Keratinocyte (primary cell): ENCODE results near the gene PTPRT. TPM values are rescaled to one million over a fixed set of nuclear protein-coding genes. Genes with fewer than 3 reads are reported as not detected.

Experiments used
- DNase-seq: peaks from one replicate; pipeline ENCODE4 v3.0.0-alpha.2; 2011; ENCODE audit warnings: low read depth, missing footprints, low spot score
- FAIRE-seq: peaks from 2 replicates; lab custom pipeline; 2011; peaks lifted over from hg19 to GRCh38; lab: Jason Lieb, UNC
- H2AFZ ChIP-seq: 2 replicates; pipeline ENCODE4 v1.6.0; 2012; ENCODE audit warnings: low read length, control low read depth, inconsistent platforms; ENCODE audit not compliant: control insufficient read depth
- H3K27ac ChIP-seq: 2 replicates; pipeline ENCODE4 v1.5.1; 2011; ENCODE audit warnings: low read length; ENCODE audit not compliant: control insufficient read depth, insufficient read depth
- H3K27me3 ChIP-seq: 3 replicates; pipeline ENCODE4 v1.6.0; 2011; ENCODE audit warnings: low read length; ENCODE audit not compliant: control insufficient read depth, insufficient read depth; ENCODE audit errors: extremely low read depth
- H3K36me3 ChIP-seq, 2 experiments: 2 replicates in 1 of 2; 3 replicates in 1 of 2; pipeline ENCODE4 v1.5.1; 2011; ENCODE audit warnings: low read length in 2 of 2, mild to moderate bottlenecking in 1 of 2; ENCODE audit not compliant: control insufficient read depth in 2 of 2, insufficient read depth in 2 of 2; ENCODE audit errors: extremely low read depth in 1 of 2
- H3K4me1 ChIP-seq: 3 replicates; pipeline ENCODE4 v1.5.1; 2011; ENCODE audit warnings: low read length; ENCODE audit not compliant: control insufficient read depth, insufficient read depth; ENCODE audit errors: extremely low read depth
- H3K4me2 ChIP-seq: 3 replicates; pipeline ENCODE4 v1.6.0; 2011; ENCODE audit warnings: low read depth, low read length; ENCODE audit not compliant: control insufficient read depth, insufficient read depth; ENCODE audit errors: extremely low read depth
- H3K4me3 ChIP-seq, 3 experiments: fragments of 200-600 bp in 1 of 3; sonication (generic) in 1 of 3; 2 replicates in 2 of 3; 3 replicates in 1 of 3; pipeline ENCODE4 v1.5.1; 2011 to 2016; ENCODE audit warnings: low read length in 3 of 3, mild to moderate bottlenecking in 3 of 3, control low read depth in 2 of 3, inconsistent platforms in 1 of 3, low read depth in 1 of 3, mixed read lengths in 1 of 3, mixed run types in 1 of 3, moderate library complexity in 1 of 3; ENCODE audit not compliant: control insufficient read depth in 2 of 3, insufficient read depth in 2 of 3; ENCODE audit errors: extremely low read depth in 1 of 3
- H3K79me2 ChIP-seq: 2 replicates; pipeline ENCODE4 v1.6.0; 2012; ENCODE audit warnings: low read length; ENCODE audit not compliant: control insufficient read depth, insufficient read depth
- H3K9ac ChIP-seq: 3 replicates; pipeline ENCODE4 v1.6.0; 2011; ENCODE audit warnings: low read length; ENCODE audit not compliant: control insufficient read depth, insufficient read depth; ENCODE audit errors: extremely low read depth
- H3K9me1 ChIP-seq: 3 replicates; pipeline ENCODE4 v1.6.0; 2011; ENCODE audit warnings: low read length; ENCODE audit not compliant: control insufficient read depth, insufficient read depth; ENCODE audit errors: extremely low read depth
- H3K9me3 ChIP-seq: 2 replicates; pipeline ENCODE4 v1.5.1; 2012; ENCODE audit warnings: low read depth, low read length; ENCODE audit not compliant: control insufficient read depth
- H4K20me1 ChIP-seq: 3 replicates; pipeline ENCODE4 v1.6.0; 2011; ENCODE audit warnings: low read length; ENCODE audit not compliant: control insufficient read depth, insufficient read depth; ENCODE audit errors: extremely low read depth
- CTCF ChIP-seq, 3 experiments: IDR thresholded peaks in 1 of 3; conservative IDR thresholded peaks in 1 of 3; optimal IDR thresholded peaks in 1 of 3; 2 replicates in 2 of 3; 3 replicates in 1 of 3; pipeline versions ENCODE3 to v1.5.1; 2011; ENCODE audit warnings: low read length in 3 of 3, mild to moderate bottlenecking in 3 of 3, moderate library complexity in 2 of 3, control low read depth in 1 of 3, inconsistent platforms in 1 of 3; ENCODE audit not compliant: insufficient read depth in 2 of 3; ENCODE audit errors: extremely low read depth in 1 of 3
- EZH2 ChIP-seq: IDR thresholded peaks from one replicate; pipeline ENCODE4 v1.6.1; 2012; ENCODE audit warnings: inconsistent platforms, mild to moderate bottlenecking, low read length, moderate library complexity
- dilution Hi-C: fragments of 300-500 bp; cut with MboI; formaldehyde crosslinking; loops from one replicate; pipeline ENCODE4 v1.7.0; 2020; ENCODE audit warnings: low sequenced_read_pairs; ENCODE audit not compliant: extremely low pct_ligation_motif_present
- polyA plus RNA-seq, 5 experiments: library from polyadenylated mRNA; depleted of rRNA in 3 of 5; stranded (reverse) in 3 of 5; stranded (forward) in 1 of 5; unstranded in 1 of 5; fragments of >200 nt; gene quantifications; 1 replicate in 1 of 5; 2 replicates in 3 of 5; 3 replicates in 1 of 5; pipeline versions ENCODE4 v1.2.1 to v1.2.3, GENCODE V29; 2011 to 2012; ENCODE audit warnings: missing spikeins in 2 of 5, low read depth in 1 of 5, low replicate concordance in 1 of 5

Gene PTPRT
- polyA plus RNA-seq, 1 donor (not counting 4 experiments of a cell fraction or from before 2014, with no cell fraction given) = not detected

- Histone ChIP-seq H3K9ac (no peak overlapping the region), H3K4me2 (no peak overlapping the region), H2AFZ (no peak overlapping the region), H3K27me3 (no peaks in the 10 kb centered on the region), H3K79me2 (no peaks in the 10 kb centered on the region), H3K27ac (no peak overlapping the region), H4K20me1 (no peaks in the 10 kb centered on the region), H3K9me3 (no peaks in the 10 kb centered on the region), H3K4me3 (no peak overlapping the region), H3K36me3 (no peaks in the 10 kb centered on the region), H3K9me1 (no peaks in the 10 kb centered on the region), H3K4me1 (no peaks in the 10 kb centered on the region)
- DNase-seq (no peak), FAIRE-seq (no peak)
- TF ChIP-seq CTCF (optimal IDR thresholded peaks at IDR 0.05 in 1 of 3, IDR thresholded peaks at IDR 0.05 in 1 of 3, conservative IDR thresholded peaks at IDR 0.05 in 1 of 3; ENCODE audit: extremely low read depth in 1 of 3, insufficient read depth in 2 of 3, low read length in 3 of 3) (no peak), EZH2 (no peak)
- dilution Hi-C loops = no loop called here
These were observed 70.0 kb downstream of the PTPRT start for GRCh38 chr20:43119720-43120119.

GRCh38 chr20:43102394-43102793 lies 87.3 kb downstream of the PTPRT start:
- no peak overlapping the region for H3K27ac ChIP-seq
- no peak for TF ChIP-seq EZH2
- no peak for TF ChIP-seq CTCF (optimal IDR thresholded peaks at IDR 0.05 in 1 of 3, IDR thresholded peaks at IDR 0.05 in 1 of 3, conservative IDR thresholded peaks at IDR 0.05 in 1 of 3; ENCODE audit: extremely low read depth in 1 of 3, insufficient read depth in 2 of 3, low read length in 3 of 3)
- H3K9me1 ChIP-seq = no peaks in the 10 kb centered on the region
- no peaks in the 10 kb centered on the region for H3K36me3 ChIP-seq
- H3K9me3 ChIP-seq = no peaks in the 10 kb centered on the region
- H3K9ac ChIP-seq = no peak overlapping the region
- no peak overlapping the region for H3K4me3 ChIP-seq
- DNase-seq = no peak
- no peaks in the 10 kb centered on the region for H3K27me3 ChIP-seq
- no peak for FAIRE-seq
- H4K20me1 ChIP-seq = no peaks in the 10 kb centered on the region
- dilution Hi-C loops = no loop called here
- H2AFZ ChIP-seq = no peak overlapping the region
- no peak overlapping the region for H3K4me2 ChIP-seq
- H3K79me2 ChIP-seq = no peaks in the 10 kb centered on the region
- no peaks in the 10 kb centered on the region for H3K4me1 ChIP-seq
